GM21786 (cell line): ENCODE data around the gene CYP4V2.

Experiments used
- ATAC-seq: cut with Tn5 transposase; IDR thresholded peaks from one replicate; pipeline ENCODE4 v1.9.1; 2021; ENCODE audit not compliant: unreplicated experiment

CYP4V2 gene

GRCh38 chr4:186172546-186172945, 18.8 kb upstream of the CYP4V2 start:
- ATAC-seq: no peak

- ATAC-seq: no peak
Measured at GRCh38 chr4:186188107-186188506, 3.3 kb upstream of the CYP4V2 start.

- no peak for ATAC-seq
Measured at GRCh38 chr4:186189656-186190055, 1.7 kb upstream of the CYP4V2 start.

GRCh38 chr4:186190581-186191199, 677 bp upstream of the CYP4V2 start:
- ATAC-seq: peak; percentile 27

GRCh38 chr4:186192066-186192612, 772 bp downstream of the CYP4V2 start:
- peak; percentile 9 for ATAC-seq

- no peak for ATAC-seq
Measured at GRCh38 chr4:186193851-186194250, 2.5 kb downstream of the CYP4V2 start.

GRCh38 chr4:186196063-186196462, 4.7 kb downstream of the CYP4V2 start:
- ATAC-seq: no peak

- ATAC-seq: no peak
Measured at GRCh38 chr4:186200516-186200915, 9.1 kb downstream of the CYP4V2 start.

- no peak for ATAC-seq
Measured at GRCh38 chr4:186201010-186201409, 9.6 kb downstream of the CYP4V2 start.

- peak; percentile 95 for ATAC-seq
Measured at GRCh38 chr4:186201535-186202230, 10.3 kb downstream of the CYP4V2 start.

- ATAC-seq: no peak
Measured at GRCh38 chr4:186202490-186203140, 11.2 kb downstream of the CYP4V2 start.

GRCh38 chr4:186203406-186203805, 12.0 kb downstream of the CYP4V2 start:
- no peak for ATAC-seq

GRCh38 chr4:186204103-186204559, 12.8 kb downstream of the CYP4V2 start:
- ATAC-seq: peak; percentile 40

- ATAC-seq: no peak
Measured at GRCh38 chr4:186204686-186205085, 13.3 kb downstream of the CYP4V2 start.

- no peak for ATAC-seq
Measured at GRCh38 chr4:186205156-186205555, 13.8 kb downstream of the CYP4V2 start.

- ATAC-seq: no peak
Measured at GRCh38 chr4:186216465-186217024, 25.2 kb downstream of the CYP4V2 start.

- ATAC-seq: no peak
Measured at GRCh38 chr4:186217733-186218293, 26.4 kb downstream of the CYP4V2 start.

- no peak for ATAC-seq
Measured at GRCh38 chr4:186221624-186222023, 30.3 kb downstream of the CYP4V2 start.

- ATAC-seq: no peak
Measured at GRCh38 chr4:186225848-186226247, 34.5 kb downstream of the CYP4V2 start.

- no peak for ATAC-seq
Measured at GRCh38 chr4:186226521-186227189, 35.3 kb downstream of the CYP4V2 start.

- ATAC-seq: no peak
Measured at GRCh38 chr4:186227221-186227620, 35.9 kb downstream of the CYP4V2 start, which contains the start of gene KLKB1. Gene KLKB1, plus strand, starts transcription at chr4:186227507. Its CDS starts 689 bp downstream, at chr4:186228196.
